ENCODE measurements around the gene IBSP. TPM values are rescaled to one million over a fixed set of nuclear protein-coding genes. Genes with fewer than 3 reads are reported as not detected.

The IBSP gene
- total RNA-seq, 1 donor from 2014 or later: not detected

DNA sequence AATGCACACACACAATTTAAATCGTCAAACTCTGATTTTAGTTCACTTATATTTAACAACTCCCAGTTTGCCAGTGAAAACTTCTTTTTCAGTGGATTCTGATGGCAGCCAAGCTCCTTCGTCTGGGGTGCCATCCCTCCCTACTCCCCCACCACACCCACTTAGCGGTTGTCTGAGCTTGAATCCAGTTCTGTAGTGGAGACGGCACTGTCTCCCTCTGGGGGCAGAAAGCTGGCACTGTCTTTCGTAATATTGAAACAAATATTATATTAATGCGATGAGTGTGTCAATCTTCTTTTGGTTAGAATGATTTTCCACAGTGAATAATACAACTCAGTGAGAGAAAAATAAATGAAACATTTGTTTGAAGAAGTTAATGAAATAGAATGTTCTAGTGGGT is 38.9 kb downstream of the IBSP start:
- no peak for DNase-seq (ENCODE audit: low read depth in 2 of 2)

DNA sequence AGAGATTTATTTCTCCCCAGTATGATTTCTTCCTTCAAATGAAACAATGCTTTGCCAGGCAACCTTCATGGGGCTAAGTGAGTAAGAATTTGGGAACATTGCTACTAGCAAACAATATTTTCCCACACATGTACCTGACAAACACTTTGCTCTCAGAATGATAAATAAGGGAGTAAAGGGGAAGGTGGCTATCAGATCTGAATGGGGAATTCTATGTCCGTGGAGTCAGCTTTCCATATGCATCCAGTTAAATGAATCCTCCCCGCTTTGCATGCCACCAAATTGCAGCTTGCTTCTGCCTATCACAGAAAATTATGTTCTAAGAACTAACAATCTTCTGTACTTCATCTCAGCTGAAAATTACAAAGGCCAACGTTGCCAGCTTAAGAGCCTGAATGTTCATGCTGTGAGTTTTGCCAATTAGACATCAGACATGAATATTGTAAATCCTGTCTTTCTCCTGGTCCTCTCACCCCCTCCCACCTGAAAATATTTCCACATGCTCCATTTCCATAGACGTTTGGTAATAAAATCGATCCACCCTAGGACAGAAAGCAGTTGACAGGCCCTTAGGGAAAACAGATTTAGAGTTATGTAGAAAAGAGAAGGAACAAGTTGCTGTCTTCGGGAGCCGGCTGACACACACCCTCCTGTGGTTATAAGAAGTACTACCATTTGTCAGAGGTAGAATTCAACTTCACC is 39.7 kb downstream of the IBSP start:
- peak; percentile 10 to 44 for DNase-seq (ENCODE audit: low read depth in 2 of 2)

DNA sequence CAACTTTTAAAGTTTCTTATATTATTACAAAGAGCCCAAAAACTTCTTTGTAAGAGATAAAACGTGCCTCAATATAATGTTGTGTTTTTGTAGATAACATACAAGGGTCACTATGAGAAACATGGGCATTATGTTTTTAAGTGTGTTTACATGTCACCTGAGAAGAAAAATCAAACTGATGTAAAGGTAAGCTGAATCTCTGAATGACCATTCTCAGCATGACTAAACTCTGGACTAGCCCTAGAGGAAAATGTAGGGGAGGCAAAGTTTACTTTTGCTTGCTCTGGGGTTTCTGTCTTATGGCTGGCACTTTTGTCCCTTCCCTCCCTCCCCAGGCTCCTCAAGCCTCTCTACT is 40.2 kb downstream of the IBSP start:
- DNase-seq (ENCODE audit: low read depth in 2 of 2): no peak

DNA sequence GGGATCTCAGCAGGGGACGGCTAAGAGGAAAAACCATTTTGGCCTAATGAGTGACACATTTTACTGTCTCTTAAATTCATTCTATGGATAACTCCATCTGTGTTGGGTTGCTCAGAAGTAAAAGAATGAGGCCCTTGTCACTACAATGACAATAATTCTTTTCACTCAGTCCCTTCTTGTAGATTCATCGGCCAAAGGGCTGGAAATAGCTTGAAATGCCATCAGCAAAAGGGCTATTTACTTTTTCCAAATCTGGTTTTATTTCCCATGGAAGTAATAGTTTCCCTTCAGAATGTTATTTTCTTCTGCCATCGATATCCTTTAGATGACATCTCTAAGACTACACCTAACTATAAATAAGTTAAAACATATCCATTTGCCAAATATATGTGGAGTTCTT is 40.8 kb downstream of the IBSP start:
- no peak for DNase-seq (ENCODE audit: low read depth in 2 of 2)

DNA sequence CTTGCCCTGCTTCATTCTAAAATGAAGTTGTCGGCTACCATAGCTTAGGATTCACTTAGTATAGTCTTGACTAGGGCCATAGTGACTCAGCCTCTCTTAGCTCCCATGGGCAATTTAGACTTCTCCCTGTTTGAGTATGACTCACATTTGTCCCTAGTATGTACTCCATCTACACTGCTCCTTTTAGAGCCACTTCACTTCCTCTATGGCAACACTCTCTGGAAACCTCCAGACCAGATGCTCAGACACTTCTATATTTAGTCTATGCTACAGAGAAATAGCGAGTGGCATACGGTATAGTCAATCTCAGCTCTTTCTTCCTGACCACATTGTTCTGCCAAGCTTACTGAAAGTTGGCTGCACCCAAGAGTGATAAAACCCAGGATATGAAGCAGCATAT is 44.6 kb downstream of the IBSP start:
- DNase-seq (ENCODE audit: low read depth in 2 of 2): peak in 1 of 2 donors; percentile 31

DNA sequence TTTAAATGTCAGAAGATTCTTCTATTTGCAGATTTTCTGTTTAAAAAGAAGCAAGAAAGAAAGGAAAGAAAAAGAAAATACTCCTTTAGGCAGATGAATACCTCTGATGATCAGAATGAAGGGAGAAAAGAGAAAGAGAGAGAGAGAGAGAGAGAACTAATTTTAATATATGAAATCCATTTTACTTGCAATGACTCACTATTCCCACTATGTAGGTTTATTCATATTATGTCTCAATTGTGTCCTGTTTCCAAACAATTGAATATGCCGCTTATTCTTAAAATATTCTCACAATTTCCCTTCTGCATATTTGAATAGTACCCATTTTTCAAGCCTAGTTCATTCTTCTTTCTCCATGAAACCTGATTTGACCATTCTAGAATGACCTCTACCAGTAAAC is 45.1 kb downstream of the IBSP start:
- DNase-seq (ENCODE audit: low read depth in 2 of 2): no peak

DNA sequence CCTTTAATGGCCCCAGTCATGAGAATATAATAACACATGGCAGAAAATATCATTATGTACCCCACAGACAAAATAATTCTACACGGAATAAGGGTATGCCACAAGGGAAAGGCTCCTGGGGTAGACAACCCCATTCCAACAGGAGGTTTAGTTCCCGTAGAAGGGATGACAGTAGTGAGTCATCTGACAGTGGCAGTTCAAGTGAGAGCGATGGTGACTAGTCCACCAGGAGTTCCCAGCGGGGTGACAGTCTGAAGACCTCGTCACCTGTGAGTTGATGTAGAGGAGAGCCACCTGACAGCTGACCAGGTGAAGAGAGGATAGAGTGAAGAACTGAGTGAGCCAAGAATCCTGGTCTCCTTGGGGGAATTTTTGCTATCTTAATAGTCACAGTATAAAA is 46.9 kb downstream of the IBSP start:
- no peak for DNase-seq (ENCODE audit: low read depth in 2 of 2)

DNA sequence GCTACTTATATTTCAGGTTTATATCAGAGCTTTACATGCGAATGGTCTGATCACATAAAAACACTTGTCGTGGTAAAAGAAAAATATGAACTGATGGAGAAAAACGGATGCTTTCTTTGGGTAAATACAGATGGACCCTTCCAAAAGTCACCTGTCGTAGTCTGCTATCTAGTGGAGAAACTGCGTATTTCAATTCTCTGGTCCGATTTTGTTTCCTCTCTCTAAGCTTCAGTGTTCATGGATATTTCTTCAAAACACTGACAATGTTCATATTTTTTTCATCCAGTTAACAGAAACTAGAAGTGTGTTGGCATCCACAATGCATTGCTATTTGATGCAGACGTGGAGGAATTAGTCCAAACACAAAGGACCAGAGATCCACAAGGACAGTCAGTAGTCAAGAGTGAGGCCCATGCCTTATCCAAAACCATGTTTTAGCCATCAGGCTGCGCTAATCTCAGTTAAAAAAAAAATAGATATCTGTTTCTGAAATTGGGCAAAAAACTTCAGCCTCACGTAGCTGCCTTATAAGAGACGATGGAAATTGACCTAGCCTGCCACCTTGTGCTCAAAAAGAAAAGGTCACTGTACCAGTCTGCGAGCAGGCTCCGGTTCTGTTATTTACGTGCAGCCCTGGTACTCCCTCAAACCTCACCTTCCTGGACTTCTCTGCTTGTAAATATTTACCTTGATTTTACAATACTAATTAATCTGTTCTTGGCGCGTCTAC is 49.4 kb downstream of the IBSP start:
- DNase-seq (ENCODE audit: low read depth in 2 of 2): peak; percentile 36 to 64

DNA sequence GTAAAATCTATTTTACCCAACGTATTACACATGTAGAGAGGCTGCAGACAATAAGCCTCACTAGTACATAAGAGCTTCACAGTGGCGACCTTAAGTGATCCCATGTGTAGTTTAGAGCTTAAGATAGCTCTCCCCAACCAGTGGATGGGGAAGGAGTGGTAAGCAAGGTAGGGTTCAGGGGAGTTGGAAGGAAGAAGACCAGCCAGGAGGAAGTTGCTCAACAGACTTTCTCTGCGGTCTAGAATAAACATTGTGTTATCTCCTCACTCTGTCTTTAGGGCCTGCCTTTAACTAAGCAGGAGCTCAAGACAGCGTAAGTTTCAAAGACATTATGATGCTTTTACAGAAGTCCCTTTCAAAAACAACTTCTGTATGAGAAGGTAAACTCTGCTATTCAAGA is 50.3 kb downstream of the IBSP start:
- no peak for DNase-seq (ENCODE audit: low read depth in 2 of 2)

DNA sequence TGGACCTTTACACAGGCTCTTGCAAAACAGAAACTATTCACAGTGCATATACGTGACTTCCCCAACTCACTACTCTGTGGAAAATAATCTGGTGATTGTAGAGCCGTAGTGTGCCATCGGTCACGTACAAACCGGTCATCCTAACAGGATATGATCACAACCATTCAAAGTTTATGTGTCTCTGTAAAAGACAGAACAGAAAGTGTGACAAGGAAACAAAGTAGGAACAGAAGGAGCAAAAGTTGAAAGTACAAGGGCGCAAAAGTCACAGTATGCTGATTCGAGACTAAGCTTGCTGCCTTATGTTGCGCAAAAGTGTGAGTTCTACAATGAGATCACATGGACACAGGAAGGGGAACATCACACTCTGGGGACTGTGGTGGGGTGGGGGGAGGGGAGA is 52.0 kb downstream of the IBSP start:
- DNase-seq (ENCODE audit: low read depth in 2 of 2): no peak

DNA sequence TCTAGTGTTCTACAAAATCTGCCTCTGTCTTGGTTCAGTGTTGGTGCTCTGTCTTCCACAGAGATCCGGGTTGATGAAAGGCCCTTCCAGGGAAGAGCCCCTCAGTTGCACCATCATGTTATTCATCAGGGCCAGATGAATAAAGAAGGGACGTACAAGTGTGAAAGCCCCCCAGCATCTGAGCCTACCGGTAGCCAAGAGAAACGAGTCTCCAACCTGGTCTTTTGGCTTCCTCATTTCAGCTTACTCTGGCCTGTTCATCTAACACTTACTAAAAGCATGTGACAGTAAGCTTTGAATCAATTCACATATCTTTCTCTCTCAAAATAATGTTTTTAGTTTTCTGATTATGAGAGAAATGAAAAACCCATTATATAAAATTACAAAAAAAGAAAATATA is 52.6 kb downstream of the IBSP start:
- no peak for DNase-seq (ENCODE audit: low read depth in 2 of 2)

DNA sequence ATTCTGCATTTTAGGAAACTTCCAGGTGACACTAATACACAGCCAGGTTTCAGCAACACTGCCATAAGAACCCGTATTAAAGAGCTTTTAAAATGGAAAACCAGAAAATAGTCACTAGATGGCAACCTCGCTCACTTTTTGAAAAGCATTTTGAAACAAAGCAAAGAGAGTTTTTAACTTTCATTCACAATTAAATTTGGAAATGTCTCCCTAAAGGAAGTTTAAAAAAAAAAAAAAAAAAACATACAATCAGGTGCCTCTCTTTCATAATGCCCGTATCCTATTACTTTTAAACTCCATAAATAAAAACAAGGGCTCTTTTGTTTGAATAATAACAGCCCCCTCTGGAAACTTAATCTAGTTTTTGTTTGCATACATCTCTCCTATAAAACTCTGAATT is 53.8 kb downstream of the IBSP start:
- peak; percentile 34 to 47 for DNase-seq (ENCODE audit: low read depth in 2 of 2)

DNA sequence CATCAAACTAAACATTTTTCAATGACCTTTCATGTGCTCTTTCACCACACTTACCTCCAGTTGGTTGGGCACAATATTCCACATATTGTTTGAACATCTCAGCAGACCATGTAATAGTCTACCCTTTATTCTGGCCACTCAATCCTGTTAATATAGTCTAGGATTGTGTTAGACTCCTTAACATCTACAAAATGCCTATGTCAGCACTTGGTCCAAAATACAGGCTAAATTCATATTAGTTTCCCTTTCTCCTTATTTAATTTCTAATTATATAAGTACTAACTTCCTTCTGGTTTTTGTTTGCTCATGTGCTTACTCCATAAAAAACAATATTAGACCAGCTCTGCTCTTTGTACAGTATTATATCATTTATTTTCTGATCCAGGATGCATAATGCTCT is 54.5 kb downstream of the IBSP start:
- no peak for DNase-seq (ENCODE audit: low read depth in 2 of 2)

DNA sequence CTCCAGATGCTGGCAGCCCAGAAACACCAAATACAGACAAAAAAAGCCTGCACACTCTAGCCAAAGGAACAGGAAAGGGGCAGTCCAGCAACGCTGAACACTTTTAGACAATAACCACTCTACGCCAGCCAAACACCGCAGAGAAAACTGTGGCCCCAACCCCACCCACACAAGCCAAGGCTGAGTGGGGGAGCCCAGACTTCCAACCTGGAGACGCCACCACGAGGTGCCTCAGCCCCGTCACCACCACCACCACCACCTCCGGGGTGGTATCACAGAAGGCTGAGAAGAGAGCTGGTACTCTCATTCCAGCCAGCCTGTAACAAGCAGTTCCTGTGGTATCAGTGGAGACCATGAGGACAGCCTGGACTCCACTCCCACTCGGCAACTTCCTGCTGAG is 56.2 kb downstream of the IBSP start:
- no peak for DNase-seq (ENCODE audit: low read depth in 2 of 2)

DNA sequence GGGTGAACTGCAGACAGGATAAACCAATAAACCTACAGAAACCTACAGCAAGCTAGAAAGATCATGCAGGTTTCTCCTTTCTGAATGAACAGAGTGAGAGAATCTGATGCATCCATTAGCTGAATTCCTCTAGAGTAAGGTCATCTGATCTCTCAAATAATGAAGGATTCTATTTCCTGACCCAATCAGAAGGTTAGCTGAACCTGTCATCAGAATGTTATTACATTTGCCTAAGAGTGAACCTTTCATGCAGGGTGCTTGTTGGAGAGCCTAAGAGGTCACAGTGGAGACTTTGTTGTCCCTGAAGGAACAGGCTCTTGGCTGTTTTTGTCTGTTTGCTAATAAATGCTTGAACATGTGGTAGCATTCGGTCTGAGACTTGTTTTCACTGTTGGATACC is 57.5 kb downstream of the IBSP start:
- no peak for DNase-seq (ENCODE audit: low read depth in 2 of 2)

DNA sequence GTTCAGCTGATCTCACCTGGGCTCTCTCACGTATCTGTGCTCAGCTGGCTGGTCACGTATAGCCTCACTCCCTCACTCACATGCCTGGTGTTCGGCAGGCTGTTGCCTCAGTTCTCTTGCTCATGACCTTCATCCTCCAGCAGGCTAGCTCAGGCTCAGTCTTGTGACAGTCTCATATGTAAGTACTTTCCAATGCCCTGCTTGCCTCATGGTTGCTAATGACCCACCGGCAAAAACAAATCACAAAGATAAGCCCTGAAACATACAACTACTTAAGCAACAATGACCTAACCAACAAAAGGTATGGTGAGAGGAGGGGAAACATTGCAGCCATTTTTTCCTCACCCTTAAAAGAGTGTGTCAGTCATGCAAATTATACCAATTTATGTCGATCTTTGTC is 58.4 kb downstream of the IBSP start:
- DNase-seq (ENCODE audit: low read depth in 2 of 2): no peak

Other genes starting within 250 kb of the IBSP start
- not detected in 2 replicates for gene DSPP, start 191.0 kb upstream of the IBSP start, total RNA-seq
- not detected in 2 replicates for gene DMP1, start 149.3 kb upstream of the IBSP start, total RNA-seq
- gene MEPE, start 33.4 kb downstream of the IBSP start, total RNA-seq: not detected in 2 replicates
- not detected in 2 replicates for gene SPP1, start 176.2 kb downstream of the IBSP start, total RNA-seq
- 20.6 and 23.0 TPM in 2 replicates for gene PKD2, start 208.1 kb downstream of the IBSP start, total RNA-seq

Data from dermis microvascular lymphatic vessel endothelial cell (primary cell).